Measurements from ENCODE around the gene ZSCAN5A.
"Not testable (repeated sequence)": the region's sequence is repeated elsewhere in the genome, so short reads cannot be mapped to it uniquely, and the experiment has no call there.

Gene ZSCAN5A

GRCh38 chr19:56177564-56178243, 136.9 kb downstream of the ZSCAN5A start:
- H3K4me1 ChIP-seq (ENCODE audit: control insufficient read depth, insufficient read depth, low read length) = no peaks in the 10 kb centered on the region
- H3K9me3 ChIP-seq (ENCODE audit: control insufficient read depth, low read length) = no peaks in the 10 kb centered on the region
- H3K9ac ChIP-seq (ENCODE audit: low read length) = no peak overlapping the region
- H3K27me3 ChIP-seq (ENCODE audit: control insufficient read depth, insufficient read depth, low read length) = peaks cover 13% of the 10 kb centered on the region
- H3K4me3 ChIP-seq (ENCODE audit: low read length) = no peak overlapping the region
- H3K36me3 ChIP-seq (ENCODE audit: control insufficient read depth, insufficient read depth, low read length) = no peaks in the 10 kb centered on the region

- Histone ChIP-seq H3K36me3 (ENCODE audit: control insufficient read depth, insufficient read depth, low read length) (no peaks in the 10 kb centered on the region), H3K4me1 (ENCODE audit: control insufficient read depth, insufficient read depth, low read length) (no peaks in the 10 kb centered on the region), H3K9ac (ENCODE audit: low read length) (no peak overlapping the region), H3K9me3 (ENCODE audit: control insufficient read depth, low read length) (no peaks in the 10 kb centered on the region), H3K4me3 (ENCODE audit: low read length) (no peak overlapping the region), H3K27me3 (ENCODE audit: control insufficient read depth, insufficient read depth, low read length) (peaks cover 13% of the 10 kb centered on the region)
Measured at GRCh38 chr19:56176881-56177280, 137.8 kb downstream of the ZSCAN5A start.

- not testable (repeated sequence) for H3K36me3 ChIP-seq (ENCODE audit: control insufficient read depth, insufficient read depth, low read length); H3K9ac ChIP-seq (ENCODE audit: low read length); H3K4me1 ChIP-seq (ENCODE audit: control insufficient read depth, insufficient read depth, low read length); H3K4me3 ChIP-seq (ENCODE audit: low read length); H3K9me3 ChIP-seq (ENCODE audit: control insufficient read depth, low read length)
- peaks cover 13% of the 10 kb centered on the region for H3K27me3 ChIP-seq (ENCODE audit: control insufficient read depth, insufficient read depth, low read length)
Measured at GRCh38 chr19:56176310-56176709, 138.3 kb downstream of the ZSCAN5A start.

GRCh38 chr19:56175861-56176307, 138.8 kb downstream of the ZSCAN5A start, which contains the start of gene GALP:
Gene GALP (plus strand): TSS chr19:56176008. CDS start chr19:56177109, 1,101 bp downstream.
- H3K9ac ChIP-seq (ENCODE audit: low read length); H3K36me3 ChIP-seq (ENCODE audit: control insufficient read depth, insufficient read depth, low read length); H3K4me3 ChIP-seq (ENCODE audit: low read length); H3K9me3 ChIP-seq (ENCODE audit: control insufficient read depth, low read length); H3K4me1 ChIP-seq (ENCODE audit: control insufficient read depth, insufficient read depth, low read length): not testable (repeated sequence)
- peaks cover 13% of the 10 kb centered on the region for H3K27me3 ChIP-seq (ENCODE audit: control insufficient read depth, insufficient read depth, low read length)

- Histone ChIP-seq H3K27me3 (ENCODE audit: control insufficient read depth, insufficient read depth, low read length) (peaks cover 13% of the 10 kb centered on the region), H3K36me3 (ENCODE audit: control insufficient read depth, insufficient read depth, low read length) (no peaks in the 10 kb centered on the region), H3K4me3 (ENCODE audit: low read length) (no peak overlapping the region), H3K9me3 (ENCODE audit: control insufficient read depth, low read length) (no peaks in the 10 kb centered on the region), H3K4me1 (ENCODE audit: control insufficient read depth, insufficient read depth, low read length) (no peaks in the 10 kb centered on the region), H3K9ac (ENCODE audit: low read length) (no peak overlapping the region)
Measured at GRCh38 chr19:56174550-56174949, 140.1 kb downstream of the ZSCAN5A start.

- Histone ChIP-seq H3K27me3 (ENCODE audit: control insufficient read depth, insufficient read depth, low read length) (peaks cover 13% of the 10 kb centered on the region), H3K9ac (ENCODE audit: low read length) (no peak overlapping the region), H3K4me3 (ENCODE audit: low read length) (no peak overlapping the region), H3K36me3 (ENCODE audit: control insufficient read depth, insufficient read depth, low read length) (no peaks in the 10 kb centered on the region), H3K9me3 (ENCODE audit: control insufficient read depth, low read length) (no peaks in the 10 kb centered on the region), H3K4me1 (ENCODE audit: control insufficient read depth, insufficient read depth, low read length) (no peaks in the 10 kb centered on the region)
Measured at GRCh38 chr19:56174086-56174485, 140.6 kb downstream of the ZSCAN5A start.

Measured in mucosa of stomach (tissue), 1 donor.